K562 (cell line): Measurements from ENCODE around the gene SPDYE16. TPM values are rescaled to one million over a fixed set of nuclear protein-coding genes. Genes with fewer than 3 reads are reported as not detected.
"Not testable (repeated sequence)": the region's sequence is repeated elsewhere in the genome, so short reads cannot be mapped to it uniquely, and the experiment has no call there.

Source experiments
- ATAC-seq: fragments of 200-7000 bp; cut with Tn5 transposase; 3 replicates; pipeline ENCODE4 v1.9.1; 2020; ENCODE audit warnings: moderate library complexity
- BruUV-seq: library from RNA; stranded (reverse); fragments of 400-500 nt; replicated peaks from 2 replicates; lab custom pipeline; 2021; lab: Mats Ljungman, UMichigan
- CTCF ChIA-PET: fragments of 300-600 bp; formaldehyde crosslinking; extraction: SDS; loops from one replicate; lab custom pipeline; 2021; ENCODE audit warnings: low intra/inter-chr PET ratio; lab: Yijun Ruan, JAX
- POLR2A ChIA-PET: fragments of 300-600, 350-650 bp; sonication (Branson Sonifier 250); formaldehyde crosslinking; extraction: SDS; loops from one replicate; lab custom pipeline; 2021; ENCODE audit warnings: antibody characterized with exemption, inconsistent platforms; lab: Yijun Ruan, JAX
- DNase-seq, 4 experiments: peaks; one replicate each; pipeline versions ENCODE4 v3.0.0 to v3.0.0-alpha.2; 2011 to 2018; ENCODE audit warnings: low spot score in 3 of 4, mixed read lengths in 3 of 4; ENCODE audit errors: extremely low read depth in 1 of 4
- FAIRE-seq: peaks from 2 replicates; lab custom pipeline; 2011; peaks lifted over from hg19 to GRCh38; lab: Jason Lieb, UNC
- H2AFZ ChIP-seq: 2 replicates; pipeline ENCODE4 v1.6.0; 2011; ENCODE audit warnings: low read depth, low read length, control low read depth, inconsistent platforms
- H3K27ac ChIP-seq: fragments of 200-600 bp; 3 replicates; pipeline ENCODE4 v1.8.0; 2011; ENCODE audit warnings: low read depth, mild to moderate bottlenecking, control low read depth, inconsistent platforms, low read length, moderate library complexity, mixed read lengths; ENCODE audit errors: extremely low read depth
- H3K27me3 ChIP-seq, 2 experiments: fragments of 300-600 bp in 1 of 2; 2 replicates in 1 of 2; 3 replicates in 1 of 2; pipeline versions ENCODE4 v1.6.0 to v1.8.0; 2011; ENCODE audit warnings: inconsistent platforms in 2 of 2, low read length in 2 of 2, mild to moderate bottlenecking in 1 of 2, mixed read lengths in 1 of 2, moderate library complexity in 1 of 2; ENCODE audit not compliant: control insufficient read depth in 2 of 2, insufficient read depth in 2 of 2
- H3K36me3 ChIP-seq: fragments of 300-600 bp; 3 replicates; pipeline ENCODE4 v1.8.0; 2011; ENCODE audit warnings: mild to moderate bottlenecking, low read length, inconsistent platforms; ENCODE audit not compliant: control insufficient read depth, insufficient read depth
- H3K4me1 ChIP-seq, 2 experiments: fragments of 200-600 bp in 1 of 2; replicated peaks in 1 of 2; 2 replicates in 1 of 2; 3 replicates in 1 of 2; pipeline versions ENCODE4 v1.5.1 to v1.8.0; 2011; ENCODE audit warnings: inconsistent platforms in 2 of 2, low read length in 2 of 2, mild to moderate bottlenecking in 1 of 2, mixed read lengths in 1 of 2, moderate library complexity in 1 of 2; ENCODE audit not compliant: control insufficient read depth in 2 of 2, insufficient read depth in 2 of 2
- H3K4me2 ChIP-seq: 2 replicates; pipeline ENCODE4 v1.6.1; 2011; ENCODE audit warnings: low read length, control low read depth, inconsistent platforms, mixed read lengths; ENCODE audit not compliant: insufficient read depth
- H3K4me3 ChIP-seq: fragments of 200-600 bp; sonication (generic), shearing (Covaris generic); 2 replicates; pipeline ENCODE4 v1.5.1; 2016; ENCODE audit warnings: control low read depth, inconsistent platforms
- H3K79me2 ChIP-seq: fragments of 200-600 bp; 3 replicates; pipeline ENCODE4 v1.8.0; 2011; ENCODE audit warnings: low read length, inconsistent platforms; ENCODE audit not compliant: control insufficient read depth, insufficient read depth
- H3K9ac ChIP-seq, 2 experiments: 2 replicates each; pipeline versions ENCODE4 v1.6.0 to v1.6.1; 2011; ENCODE audit warnings: low read depth in 2 of 2, low read length in 2 of 2, control low read depth in 1 of 2, inconsistent platforms in 1 of 2, mild to moderate bottlenecking in 1 of 2, mixed read lengths in 1 of 2; ENCODE audit not compliant: insufficient read depth in 1 of 2
- H3K9me1 ChIP-seq: one replicate; pipeline ENCODE4 v1.6.0; 2011; ENCODE audit warnings: inconsistent platforms, mild to moderate bottlenecking, low read length, moderate library complexity; ENCODE audit not compliant: control insufficient read depth, insufficient read depth
- H3K9me3 ChIP-seq: replicated peaks from 2 replicates; pipeline ENCODE4 v1.5.1; 2011; ENCODE audit warnings: low read depth, low read length, inconsistent platforms; ENCODE audit not compliant: control insufficient read depth, insufficient read depth
- H4K20me1 ChIP-seq: replicated peaks from 2 replicates; pipeline ENCODE4 v1.6.1; 2011; ENCODE audit warnings: low read length, inconsistent platforms, mixed read lengths; ENCODE audit not compliant: control insufficient read depth, insufficient read depth
- NFIC ChIP-seq: fragments of 450-650 bp; IDR thresholded peaks from 2 replicates; pipeline ENCODE4 v1.6.1; 2017; ENCODE audit warnings: mild to moderate bottlenecking, inconsistent platforms
- WGBS: fragments of 100-300 bp; shearing (Covaris generic); methylation state at CpG from one replicate; pipeline ENCODE4 v1.1.6; 2016; ENCODE audit warnings: low coverage, mixed read lengths; ENCODE audit not compliant: insufficient coverage; ENCODE audit errors: missing lambda C conversion rate; 5-methylcytosine and 5-hydroxymethylcytosine counted together
- in situ Hi-C: fragments of 300-500 bp; cut with MboI; formaldehyde crosslinking; loops from 4 replicates; pipeline ENCODE4 v1.15.0; 2018; ENCODE audit warnings: inconsistent platforms, mixed read lengths
- intact Hi-C: fragments of 100-400 bp; cut with micrococcal nuclease; formaldehyde crosslinking; loops from 2 replicates; pipeline ENCODE4 v1.14.2; 2022
- polyA plus RNA-seq, 8 experiments: library from polyadenylated mRNA; depleted of rRNA in 4 of 8; stranded (reverse) in 5 of 8; unstranded in 3 of 8; fragments of >200 nt; fragmentation: Nextera tagmentation in 2 of 8; fragmentation: Illumina TruSeq in 1 of 8; extraction: Ambion mirVana in 2 of 8; extraction: Trizol in 1 of 8; gene quantifications; 2 replicates each; pipeline versions ENCODE4 v1.2.1 to v1.2.3, GENCODE V29; 2011 to 2014; ENCODE audit warnings: inconsistent platforms in 1 of 8, missing spikeins in 1 of 8
- total RNA-seq, 7 experiments: library from RNA; depleted of rRNA in 6 of 7; stranded (reverse); fragments of >200 nt in 6 of 7; fragmentation: Illumina TruSeq in 2 of 7; extraction: Trizol in 2 of 7; gene quantifications; 2 replicates each; pipeline versions ENCODE4 v1.2.1 to v1.2.3, GENCODE V29; 2011 to 2021; ENCODE audit warnings: low replicate concordance in 1 of 7

SPDYE16 gene
- total and polyA plus RNA-seq, 9 of the 15 experiments (the other 6 are each of a cell fraction or from before 2014, with no cell fraction given), result 0.04 to 0.13 (median 0.06) TPM; not detected in 4

DNA sequence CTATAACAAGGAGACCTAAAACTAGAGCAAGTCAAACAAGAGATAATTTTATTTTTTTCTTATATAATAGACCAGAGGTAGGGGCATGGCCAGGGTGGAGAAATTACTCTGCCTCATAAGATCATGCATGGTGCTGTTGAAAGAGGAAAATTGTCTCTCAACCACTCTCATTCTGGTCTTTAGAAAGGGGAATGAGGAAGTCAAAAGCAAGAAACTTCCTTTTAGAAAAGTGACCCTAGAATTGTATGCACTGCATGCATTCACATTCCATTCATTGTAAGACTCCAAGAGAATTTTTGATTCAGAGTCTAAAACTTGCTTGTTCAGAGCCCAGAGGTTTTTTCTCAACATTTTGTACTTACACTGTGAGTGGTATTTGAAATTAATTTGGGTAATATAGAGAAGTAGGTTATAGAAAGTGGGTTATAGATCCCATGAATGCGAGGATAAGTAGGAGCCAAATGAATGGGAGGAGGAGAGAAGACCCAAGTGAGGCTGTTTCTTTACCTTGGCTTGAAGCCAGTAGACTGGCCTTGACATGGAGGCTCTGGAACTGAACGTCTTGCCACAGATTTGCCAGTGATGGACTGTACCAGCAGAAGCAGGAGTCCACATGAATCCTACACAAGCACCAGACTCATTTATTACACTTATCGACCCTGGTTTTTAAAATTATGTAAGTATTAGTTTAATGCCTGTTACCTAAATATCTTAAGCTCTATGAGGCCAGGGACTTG lies 33.0 kb upstream of the SPDYE16 start:
- in situ Hi-C loops, BruUV-seq, H3K9me3 ChIP-seq, H3K9me1 ChIP-seq, CTCF ChIA-PET, H3K4me3 ChIP-seq, H3K27me3 ChIP-seq, FAIRE-seq, H3K4me2 ChIP-seq, POLR2A ChIA-PET, H3K4me1 ChIP-seq, ATAC-seq, H3K9ac ChIP-seq, H4K20me1 ChIP-seq, H2AFZ ChIP-seq, H3K27ac ChIP-seq, intact Hi-C loops, DNase-seq: not testable (repeated sequence)
- H3K36me3 ChIP-seq, result peaks cover 14% of the 10 kb centered on the region; the same call in 2 of the 3 replicates
- peaks cover 13% of the 10 kb centered on the region for H3K79me2 ChIP-seq
- TF ChIP-seq NFIC, result peak; percentile 68
- 70% methylated on average over 3 of the region's 3 CpGs for WGBS

DNA sequence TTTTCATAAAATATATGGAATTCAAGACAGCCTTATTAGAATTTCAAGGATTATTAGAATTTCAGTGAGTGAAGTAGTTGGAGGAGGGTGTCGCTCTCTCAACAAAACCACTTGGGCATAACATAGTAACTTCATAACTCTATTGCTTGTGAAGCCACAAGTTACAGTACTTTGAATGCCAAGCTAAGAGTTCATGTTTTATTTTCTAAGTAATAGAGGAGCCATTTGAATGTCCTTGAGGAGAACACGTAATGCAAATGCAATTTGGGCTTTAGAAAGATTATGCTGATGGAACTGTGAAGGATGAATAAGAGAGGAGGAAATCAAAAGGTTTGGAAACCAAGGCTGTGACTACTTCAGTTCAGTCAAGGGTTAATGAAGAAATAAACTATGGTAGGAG lies 32.3 kb upstream of the SPDYE16 start:
- BruUV-seq, H3K9me1 ChIP-seq, DNase-seq, POLR2A ChIA-PET, FAIRE-seq, H2AFZ ChIP-seq, CTCF ChIA-PET, H3K9ac ChIP-seq, H3K4me1 ChIP-seq, H3K4me2 ChIP-seq, intact Hi-C loops, H4K20me1 ChIP-seq, H3K4me3 ChIP-seq, H3K27ac ChIP-seq, in situ Hi-C loops, H3K27me3 ChIP-seq, ATAC-seq, H3K9me3 ChIP-seq: not testable (repeated sequence)
- Histone ChIP-seq H3K36me3 (peaks cover 18% of the 10 kb centered on the region), H3K79me2 (peaks cover 13% of the 10 kb centered on the region)
- WGBS, result 91% methylated on average over 1 of the region's 2 CpGs

DNA sequence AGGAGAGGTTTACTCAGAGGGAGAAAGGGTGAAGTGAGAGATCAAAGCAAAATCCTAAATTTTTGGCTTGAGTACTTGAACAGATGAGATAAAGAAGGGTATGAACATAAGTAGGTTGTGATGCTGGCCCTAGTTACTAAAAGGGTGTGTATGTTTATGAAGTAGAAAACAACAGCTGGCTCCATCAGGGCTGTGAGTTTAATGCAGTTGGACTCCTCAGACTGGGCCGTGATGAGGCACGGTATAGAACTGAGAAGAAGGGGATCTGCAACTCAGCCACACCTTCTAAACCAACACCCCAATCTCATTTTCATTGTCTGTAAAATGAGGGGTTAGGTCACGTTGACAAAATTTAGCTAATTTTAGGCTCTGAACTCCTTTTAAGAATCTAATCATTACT lies 29.2 kb upstream of the SPDYE16 start:
- FAIRE-seq, H3K9ac ChIP-seq, H3K27me3 ChIP-seq, intact Hi-C loops, H3K4me2 ChIP-seq, CTCF ChIA-PET, in situ Hi-C loops, H3K27ac ChIP-seq, H3K4me1 ChIP-seq, H4K20me1 ChIP-seq, H3K9me3 ChIP-seq, DNase-seq, POLR2A ChIA-PET, H3K9me1 ChIP-seq, H3K4me3 ChIP-seq, BruUV-seq, H2AFZ ChIP-seq: not testable (repeated sequence)
- peak; percentile 51 for ATAC-seq
- Histone ChIP-seq H3K79me2 (peaks cover 23% of the 10 kb centered on the region), H3K36me3 (peaks cover 26% of the 10 kb centered on the region)
- WGBS, result 79% methylated on average over 3 of the region's 3 CpGs
